ENCODE data around the gene ELL2.

DNA sequence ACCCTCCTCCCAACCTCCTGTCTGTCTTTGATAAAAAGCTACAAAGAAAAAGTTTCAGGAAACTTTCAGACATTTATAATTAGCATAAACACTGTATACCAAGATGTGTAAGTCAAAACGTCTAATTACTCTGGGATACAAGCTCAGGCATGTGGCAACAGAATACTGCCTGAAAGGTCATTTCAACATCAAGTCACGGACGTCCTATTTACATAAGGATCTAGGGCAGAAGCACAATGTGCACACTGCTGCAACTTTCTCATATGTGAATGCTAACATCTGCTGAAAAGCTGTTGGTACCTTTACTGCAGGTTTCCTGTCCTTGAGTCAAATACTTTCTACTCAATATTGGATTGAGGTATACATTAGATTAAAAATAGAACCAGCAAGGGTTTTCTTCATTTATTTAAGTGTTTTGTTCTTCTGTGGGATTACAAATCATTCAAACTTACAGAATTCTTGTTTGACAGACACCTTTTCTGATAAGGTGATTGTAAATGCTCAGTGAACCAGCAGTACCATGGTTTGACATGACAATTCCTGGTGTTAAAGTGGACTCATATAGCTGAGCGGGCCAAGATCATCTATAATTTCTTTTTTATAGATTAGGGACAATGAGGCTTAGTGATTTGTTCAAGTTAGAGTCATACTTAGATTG, 36.8 kb downstream of the ELL2 start:
- TF ChIP-seq POLR2AphosphoS5 (IDR thresholded peaks at IDR 0.05; ENCODE audit: borderline replicate concordance, low read depth, low read length): no peak
- no peak for TF ChIP-seq EZH2 (IDR thresholded peaks at IDR 0.05)
- TF ChIP-seq FOXP2 (optimal IDR thresholded peaks at IDR 0.05; ENCODE audit: control extremely low read depth, extremely low read length, insufficient read depth): no peak
